Measurements from ENCODE around the gene CC2D1A.

- no peak for TF ChIP-seq CTCF (conservative IDR thresholded peaks at IDR 0.05; ENCODE audit: low read depth, low read length)
- no peak for TF ChIP-seq EZH2 (IDR thresholded peaks at IDR 0.05; ENCODE audit: low read length, unreplicated experiment)
- no peak for TF ChIP-seq EZH2phosphoT487 (IDR thresholded peaks at IDR 0.05; ENCODE audit: borderline replicate concordance, low read length)
These were observed 50.4 kb downstream of the CC2D1A start for GRCh38 chr19:13956365-13956744.
